ACC112 (cell line): ENCODE measurements around the gene UBAP1.

Experiments used
- H2AFZ ChIP-seq: fragments of 200-600 bp; sonication (generic); one replicate; pipeline ENCODE4 v1.6.0; 2017; ENCODE audit warnings: antibody characterized with exemption, low read length; ENCODE audit not compliant: unreplicated experiment
- H3K27ac ChIP-seq: fragments of 200-600 bp; sonication (generic); 2 replicates; pipeline ENCODE4 v1.5.1; 2014; ENCODE audit warnings: low read depth, mild to moderate bottlenecking, antibody characterized with exemption, low read length, moderate library complexity
- H3K27me3 ChIP-seq: fragments of 200-600 bp; sonication (generic); 2 replicates; pipeline ENCODE4 v1.6.1; 2014; ENCODE audit warnings: mild to moderate bottlenecking, antibody characterized with exemption, low read length, moderate library complexity, mixed read lengths; ENCODE audit not compliant: insufficient read depth
- H3K36me3 ChIP-seq: fragments of 200-600 bp; sonication (generic); 2 replicates; pipeline ENCODE4 v1.6.1; 2016; ENCODE audit warnings: mild to moderate bottlenecking, antibody characterized with exemption, low read length, moderate library complexity, mixed read lengths; ENCODE audit not compliant: insufficient read depth
- H3K4me1 ChIP-seq: fragments of 200-600 bp; sonication (generic); one replicate; pipeline ENCODE4 v1.6.1; 2016; ENCODE audit warnings: low read length, mixed read lengths; ENCODE audit not compliant: insufficient read depth, unreplicated experiment, control insufficient read depth
- H3K4me3 ChIP-seq: fragments of 200-600 bp; sonication (generic); 2 replicates; pipeline ENCODE4 v1.5.1; 2014; ENCODE audit warnings: mild to moderate bottlenecking, low read depth, low read length
- H3K79me2 ChIP-seq: fragments of 200-600 bp; sonication (generic); one replicate; pipeline ENCODE4 v1.6.0; 2016; ENCODE audit warnings: low read length; ENCODE audit not compliant: control insufficient read depth, unreplicated experiment, insufficient read depth

UBAP1 gene

DNA sequence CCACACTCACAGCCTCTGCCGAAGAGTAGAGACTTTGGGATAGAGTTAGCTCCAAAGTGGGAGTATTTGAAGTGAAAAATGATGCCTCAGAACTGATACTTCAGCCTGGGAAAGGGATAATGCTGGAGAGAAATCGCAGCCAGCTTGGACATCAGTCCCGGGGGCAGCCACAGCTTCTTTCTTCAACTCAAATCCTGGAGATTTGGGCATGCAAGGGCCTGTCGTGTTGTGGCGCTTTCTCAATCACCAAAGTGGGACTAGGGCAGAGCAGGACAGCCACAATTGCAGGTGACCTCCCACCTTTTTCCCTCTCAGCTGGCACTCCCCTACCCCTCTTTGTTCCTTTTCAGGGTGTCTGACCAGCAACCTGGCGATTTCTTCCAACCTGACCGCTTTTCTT is 70.4 kb downstream of the UBAP1 start:
- Histone ChIP-seq H3K36me3 (peaks cover 7% of the 10 kb centered on the region), H2AFZ (no peak overlapping the region), H3K79me2 (peaks cover 6% of the 10 kb centered on the region), H3K4me3 (no peak overlapping the region), H3K27ac (no peak overlapping the region), H3K27me3 (no peaks in the 10 kb centered on the region), H3K4me1 (peaks cover 19% of the 10 kb centered on the region)

- H3K27ac ChIP-seq, result no peak overlapping the region
Observed at GRCh38 chr9:34250721-34251120, 71.9 kb downstream of the UBAP1 start.

GRCh38 chr9:34252016-34252415 is 73.2 kb downstream of the UBAP1 start:
- Histone ChIP-seq H3K79me2 (peaks cover 3% of the 10 kb centered on the region), H3K27me3 (no peaks in the 10 kb centered on the region), H3K4me3 (no peak overlapping the region), H3K27ac (peak overlapping the region; percentile 8; the same call in 1 of the 2 replicates), H2AFZ (no peak overlapping the region), H3K36me3 (peaks cover 7% of the 10 kb centered on the region), H3K4me1 (peaks cover 37% of the 10 kb centered on the region)

More at GRCh38 chr9:34250721-34251120, 71.9 kb downstream of the UBAP1 start:
- Histone ChIP-seq H3K27me3 (no peaks in the 10 kb centered on the region), H3K36me3 (peaks cover 7% of the 10 kb centered on the region), H2AFZ (no peak overlapping the region), H3K4me3 (no peak overlapping the region), H3K4me1 (peaks cover 33% of the 10 kb centered on the region), H3K79me2 (peaks cover 6% of the 10 kb centered on the region)

- Histone ChIP-seq H3K27ac (peak overlapping the region; percentile 83), H3K79me2 (peaks cover under 1% of the 10 kb centered on the region), H3K27me3 (no peaks in the 10 kb centered on the region), H3K4me3 (no peak overlapping the region), H2AFZ (no peak overlapping the region), H3K36me3 (peaks cover 7% of the 10 kb centered on the region), H3K4me1 (peaks cover 37% of the 10 kb centered on the region)
Observed at GRCh38 chr9:34252670-34253459, 74.0 kb downstream of the UBAP1 start.

DNA sequence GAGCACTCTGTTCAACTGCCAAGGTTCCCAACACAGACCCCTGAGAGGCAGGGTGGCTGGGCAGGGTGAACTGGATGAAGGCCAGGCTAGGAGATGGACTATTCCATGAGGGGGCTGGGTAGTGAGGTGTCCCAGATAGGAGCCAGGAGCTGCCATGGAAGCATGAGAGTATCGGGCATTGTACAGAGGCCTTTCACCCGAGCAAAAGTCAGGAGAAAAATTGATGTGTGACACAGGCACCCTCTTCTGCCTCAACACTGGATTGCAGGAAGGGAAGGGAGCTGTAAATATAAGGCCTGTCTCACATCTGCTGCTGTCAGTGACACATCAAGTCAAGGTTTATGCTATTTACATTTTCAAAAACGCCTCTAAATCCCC is 74.6 kb downstream of the UBAP1 start:
- H2AFZ ChIP-seq, result no peak overlapping the region
- H3K4me1 ChIP-seq, result peaks cover 37% of the 10 kb centered on the region
- H3K4me3 ChIP-seq, result no peak overlapping the region
- H3K27ac ChIP-seq, result peak overlapping the region; percentile 83
- H3K27me3 ChIP-seq, result no peaks in the 10 kb centered on the region
- H3K36me3 ChIP-seq, result peaks cover 6% of the 10 kb centered on the region
- H3K79me2 ChIP-seq, result no peaks in the 10 kb centered on the region

DNA sequence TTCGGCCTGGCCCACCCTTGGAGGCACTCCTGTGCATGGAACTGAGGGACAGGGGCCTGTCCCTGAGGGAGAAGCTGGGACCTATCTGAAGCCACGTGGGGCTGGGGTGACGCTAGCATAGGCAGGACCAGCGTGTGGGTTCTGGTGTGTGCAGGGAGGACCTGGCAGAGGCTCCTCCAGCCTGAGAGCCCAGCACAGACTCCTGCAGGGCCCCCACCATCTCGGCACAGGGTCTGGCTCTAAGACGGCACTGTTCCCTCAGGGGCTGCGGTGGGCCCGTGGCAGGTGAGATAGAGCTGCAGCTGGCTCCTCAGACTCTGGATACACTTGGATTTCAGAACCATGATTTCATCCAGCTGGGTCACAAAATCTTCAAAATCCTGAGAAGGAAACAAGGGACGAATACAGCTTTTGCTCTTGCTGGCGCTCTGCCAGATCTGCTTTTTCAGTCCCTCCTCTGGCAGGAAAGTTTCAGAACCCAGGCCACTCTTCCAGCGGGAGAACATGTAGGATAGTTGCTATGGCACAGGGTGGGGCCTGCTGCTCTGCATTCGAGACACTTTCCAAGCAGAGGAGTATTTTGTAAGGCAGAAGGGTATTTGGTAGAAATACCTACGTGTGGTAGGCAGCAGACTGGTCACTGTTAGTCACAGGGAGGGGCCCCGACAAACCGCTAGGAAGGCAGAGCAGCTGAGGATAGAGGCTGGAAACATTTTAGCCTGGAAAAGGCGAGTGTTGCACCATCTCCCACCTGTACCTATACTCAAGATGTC is 75.5 kb downstream of the UBAP1 start:
- Histone ChIP-seq H3K4me3 (no peak overlapping the region), H3K27me3 (no peaks in the 10 kb centered on the region), H2AFZ (no peak overlapping the region), H3K79me2 (no peaks in the 10 kb centered on the region), H3K4me1 (peaks cover 37% of the 10 kb centered on the region), H3K27ac (peak overlapping the region; percentile 83), H3K36me3 (peaks cover 6% of the 10 kb centered on the region)

GRCh38 chr9:34254966-34255825 is 76.4 kb downstream of the UBAP1 start:
- no peak overlapping the region for H3K4me3 ChIP-seq
- peak overlapping the region; percentile 83 for H3K27ac ChIP-seq
- no peak overlapping the region for H2AFZ ChIP-seq
- peaks cover 9% of the 10 kb centered on the region for H3K36me3 ChIP-seq
- peaks cover 37% of the 10 kb centered on the region for H3K4me1 ChIP-seq
- H3K27me3 ChIP-seq, result no peaks in the 10 kb centered on the region
- no peaks in the 10 kb centered on the region for H3K79me2 ChIP-seq

DNA sequence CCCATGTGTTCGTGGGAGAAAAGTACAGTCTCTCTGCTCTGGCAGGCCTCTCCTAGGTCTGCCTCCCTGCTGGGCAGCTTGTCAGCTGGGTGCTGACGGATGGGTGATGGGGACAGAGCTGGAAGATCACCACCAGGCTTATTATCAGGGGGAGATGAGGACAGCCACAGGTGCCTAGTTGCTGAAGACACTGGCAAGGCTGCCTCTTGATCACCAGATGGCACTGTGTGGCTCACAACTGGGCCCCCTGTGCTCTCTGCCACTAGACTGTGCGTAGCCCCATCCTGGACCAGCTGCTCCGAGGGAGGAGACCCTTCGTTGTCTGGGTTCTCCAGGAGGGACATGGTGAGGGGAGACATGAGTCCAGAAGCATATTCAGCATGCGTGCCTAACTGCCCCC is 77.3 kb downstream of the UBAP1 start:
- H3K4me1 ChIP-seq, result peaks cover 37% of the 10 kb centered on the region
- no peak overlapping the region for H2AFZ ChIP-seq
- no peaks in the 10 kb centered on the region for H3K79me2 ChIP-seq
- no peak overlapping the region for H3K27ac ChIP-seq
- H3K36me3 ChIP-seq, result peaks cover 4% of the 10 kb centered on the region; the same call in 1 of the 2 replicates
- H3K27me3 ChIP-seq, result no peaks in the 10 kb centered on the region
- no peak overlapping the region for H3K4me3 ChIP-seq

DNA sequence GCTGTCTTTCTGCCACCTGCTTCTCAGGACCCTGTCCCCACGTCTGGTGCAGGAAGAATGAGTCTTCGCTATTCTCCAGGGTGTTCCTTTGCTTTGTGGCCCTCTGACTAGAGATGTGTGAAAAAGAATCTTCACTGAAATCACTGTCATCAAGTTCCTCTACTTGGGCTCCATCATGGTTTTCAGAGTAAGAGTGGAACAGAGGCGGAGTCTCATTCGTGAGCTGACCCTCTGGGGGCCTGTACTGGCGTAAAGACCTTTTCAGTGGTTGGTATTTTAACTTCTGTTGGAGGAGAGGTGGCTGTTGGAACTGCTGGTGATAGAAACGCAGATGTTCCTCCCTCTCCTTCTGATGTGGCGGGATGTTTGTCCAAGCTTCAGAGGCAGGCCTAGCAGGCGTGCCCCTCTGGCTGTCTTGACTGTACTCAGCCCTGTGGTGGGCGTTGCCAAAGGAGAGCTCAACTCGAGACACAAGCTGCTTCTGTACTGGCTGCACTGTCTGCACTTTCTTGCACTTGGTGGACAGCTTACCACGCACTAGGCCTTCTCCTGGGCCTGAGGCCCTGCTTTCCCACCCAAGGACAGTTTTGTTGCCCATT is 78.2 kb downstream of the UBAP1 start:
- Histone ChIP-seq H3K79me2 (no peaks in the 10 kb centered on the region), H3K36me3 (peaks cover 4% of the 10 kb centered on the region; the same call in 1 of the 2 replicates), H3K4me3 (no peak overlapping the region), H3K27me3 (no peaks in the 10 kb centered on the region), H3K4me1 (peaks cover 37% of the 10 kb centered on the region), H3K27ac (no peak overlapping the region), H2AFZ (no peak overlapping the region)

DNA sequence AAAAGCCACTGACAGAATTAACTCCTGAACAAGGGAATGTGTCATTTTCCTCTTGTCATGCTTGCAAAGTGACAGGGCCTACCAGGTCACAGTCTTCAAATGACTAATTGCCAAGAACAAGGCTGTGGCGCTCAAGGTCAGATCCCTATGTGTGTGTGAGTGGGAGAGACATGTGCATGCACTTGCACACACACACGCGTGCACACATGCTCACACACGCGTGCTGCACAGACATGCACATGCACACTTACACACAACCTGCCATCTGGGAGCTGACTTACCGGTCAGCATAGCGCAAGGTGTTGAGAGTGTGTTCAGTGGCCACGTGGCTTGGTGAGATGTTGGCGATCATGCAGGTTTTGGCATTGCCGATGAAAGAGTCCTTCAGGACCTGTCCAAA is 80.5 kb downstream of the UBAP1 start:
- H2AFZ ChIP-seq, result no peak overlapping the region
- no peaks in the 10 kb centered on the region for H3K27me3 ChIP-seq
- peaks cover 4% of the 10 kb centered on the region; the same call in 1 of the 2 replicates for H3K36me3 ChIP-seq
- peaks cover 17% of the 10 kb centered on the region for H3K4me1 ChIP-seq
- no peak overlapping the region for H3K4me3 ChIP-seq
- H3K27ac ChIP-seq, result no peak overlapping the region
- no peaks in the 10 kb centered on the region for H3K79me2 ChIP-seq
